ENCODE results near the gene HSDL1.

DNA sequence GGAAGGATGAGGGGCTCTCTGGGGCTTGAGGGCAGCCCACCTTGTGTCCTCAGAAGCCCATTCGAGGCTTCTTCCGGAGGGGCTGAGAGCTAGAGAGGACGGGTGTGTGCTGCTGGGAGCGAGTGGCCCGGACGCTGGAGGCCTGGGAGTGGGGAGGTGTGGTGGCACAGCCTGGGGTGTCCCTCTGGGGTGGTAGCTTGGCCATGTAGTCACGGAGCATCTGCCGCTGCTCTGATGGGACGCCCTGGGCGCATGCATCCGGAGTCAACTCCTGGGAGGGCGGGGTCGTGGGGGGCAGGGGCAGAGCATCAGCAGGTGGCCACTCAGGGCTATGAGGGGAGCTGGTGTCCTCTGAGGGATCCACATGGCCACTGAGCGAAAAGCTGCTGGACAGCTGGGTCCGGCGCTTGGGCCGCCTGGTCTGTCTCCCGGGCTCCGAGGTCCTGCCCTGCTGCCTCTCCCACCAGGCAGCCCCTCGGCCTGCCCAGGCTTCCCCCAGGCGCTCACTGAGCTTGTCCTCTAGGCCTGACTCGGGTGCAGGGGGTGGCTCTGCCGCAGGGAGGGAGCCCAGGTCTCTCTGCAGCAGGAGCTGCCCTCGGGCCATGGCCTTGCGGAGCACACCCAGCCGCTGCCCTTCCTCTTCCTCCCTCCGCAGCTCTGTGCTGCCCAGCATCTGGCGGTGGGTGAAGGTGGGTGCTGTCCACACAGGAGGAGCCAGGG, 34.1 kb upstream of the HSDL1 start:
- no peak for TF ChIP-seq POLR2A (IDR thresholded peaks at IDR 0.05)
- no peak for TF ChIP-seq POLR2AphosphoS5 (IDR thresholded peaks at IDR 0.05)
- TF ChIP-seq, protein P1, sequence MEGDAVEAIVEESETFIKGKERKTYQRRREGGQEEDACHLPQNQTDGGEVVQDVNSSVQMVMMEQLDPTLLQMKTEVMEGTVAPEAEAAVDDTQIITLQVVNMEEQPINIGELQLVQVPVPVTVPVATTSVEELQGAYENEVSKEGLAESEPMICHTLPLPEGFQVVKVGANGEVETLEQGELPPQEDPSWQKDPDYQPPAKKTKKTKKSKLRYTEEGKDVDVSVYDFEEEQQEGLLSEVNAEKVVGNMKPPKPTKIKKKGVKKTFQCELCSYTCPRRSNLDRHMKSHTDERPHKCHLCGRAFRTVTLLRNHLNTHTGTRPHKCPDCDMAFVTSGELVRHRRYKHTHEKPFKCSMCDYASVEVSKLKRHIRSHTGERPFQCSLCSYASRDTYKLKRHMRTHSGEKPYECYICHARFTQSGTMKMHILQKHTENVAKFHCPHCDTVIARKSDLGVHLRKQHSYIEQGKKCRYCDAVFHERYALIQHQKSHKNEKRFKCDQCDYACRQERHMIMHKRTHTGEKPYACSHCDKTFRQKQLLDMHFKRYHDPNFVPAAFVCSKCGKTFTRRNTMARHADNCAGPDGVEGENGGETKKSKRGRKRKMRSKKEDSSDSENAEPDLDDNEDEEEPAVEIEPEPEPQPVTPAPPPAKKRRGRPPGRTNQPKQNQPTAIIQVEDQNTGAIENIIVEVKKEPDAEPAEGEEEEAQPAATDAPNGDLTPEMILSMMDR (IDR thresholded peaks at IDR 0.05) = no peak
